Nephron progenitor cell (in vitro differentiated cells): ENCODE data around the gene SLC51A.

Source experiments
- DNase-seq: peaks from one replicate; pipeline ENCODE4 v3.0.0; 2021
- H3K27ac Mint-ChIP-seq: 2 replicates; pipeline ENCODE4 v1.8.0; 2021; ENCODE audit warnings: mild to moderate bottlenecking, moderate library complexity, mixed read lengths
- H3K27me3 Mint-ChIP-seq: 2 replicates; pipeline ENCODE4 v1.8.0; 2021; ENCODE audit warnings: mild to moderate bottlenecking, low read depth, mixed read lengths; ENCODE audit not compliant: poor library complexity
- H3K36me3 Mint-ChIP-seq: 2 replicates; pipeline ENCODE4 v1.8.0; 2021; ENCODE audit warnings: low read depth, mixed read lengths
- H3K4me1 Mint-ChIP-seq: 2 replicates; pipeline ENCODE4 v1.8.0; 2021; ENCODE audit warnings: mixed read lengths
- H3K4me3 Mint-ChIP-seq: 2 replicates; pipeline ENCODE4 v1.8.0; 2021; ENCODE audit warnings: mild to moderate bottlenecking, moderate library complexity, mixed read lengths
- H3K9me3 Mint-ChIP-seq: 2 replicates; pipeline ENCODE4 v1.8.0; 2021; ENCODE audit warnings: mild to moderate bottlenecking, moderate library complexity, mixed read lengths
- TF ChIP-seq, protein P1 (sequence below): fragments of 200-600 bp; sonication (generic); IDR thresholded peaks from 2 replicates; pipeline ENCODE4 v1.5.0; 2021; ENCODE audit warnings: antibody characterized with exemption

The SLC51A gene

DNA sequence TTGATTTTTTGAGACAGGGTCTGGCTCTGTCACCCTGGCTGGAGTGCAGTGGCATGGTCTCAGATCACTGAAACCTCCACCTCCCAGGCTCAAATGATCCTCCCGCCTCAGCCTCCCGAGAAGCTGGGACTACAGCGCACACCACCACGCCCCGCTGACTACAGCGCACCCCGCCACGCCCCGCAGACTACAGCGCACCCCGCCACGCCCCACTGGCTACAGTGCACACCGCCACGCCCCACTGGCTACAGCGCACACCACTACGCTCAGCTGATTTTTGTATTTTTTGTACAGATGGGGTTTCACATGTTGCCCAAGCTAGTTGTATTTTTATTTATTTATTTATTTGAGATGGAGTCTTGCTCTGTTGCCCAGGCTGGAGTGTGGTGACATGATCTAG is 35.6 kb downstream of the SLC51A start:
- H3K36me3 Mint-ChIP-seq: peaks cover 26% of the 10 kb centered on the region
- no peak overlapping the region for H3K27ac Mint-ChIP-seq
- no peaks in the 10 kb centered on the region for H3K4me1 Mint-ChIP-seq
- TF ChIP-seq, protein P1, sequence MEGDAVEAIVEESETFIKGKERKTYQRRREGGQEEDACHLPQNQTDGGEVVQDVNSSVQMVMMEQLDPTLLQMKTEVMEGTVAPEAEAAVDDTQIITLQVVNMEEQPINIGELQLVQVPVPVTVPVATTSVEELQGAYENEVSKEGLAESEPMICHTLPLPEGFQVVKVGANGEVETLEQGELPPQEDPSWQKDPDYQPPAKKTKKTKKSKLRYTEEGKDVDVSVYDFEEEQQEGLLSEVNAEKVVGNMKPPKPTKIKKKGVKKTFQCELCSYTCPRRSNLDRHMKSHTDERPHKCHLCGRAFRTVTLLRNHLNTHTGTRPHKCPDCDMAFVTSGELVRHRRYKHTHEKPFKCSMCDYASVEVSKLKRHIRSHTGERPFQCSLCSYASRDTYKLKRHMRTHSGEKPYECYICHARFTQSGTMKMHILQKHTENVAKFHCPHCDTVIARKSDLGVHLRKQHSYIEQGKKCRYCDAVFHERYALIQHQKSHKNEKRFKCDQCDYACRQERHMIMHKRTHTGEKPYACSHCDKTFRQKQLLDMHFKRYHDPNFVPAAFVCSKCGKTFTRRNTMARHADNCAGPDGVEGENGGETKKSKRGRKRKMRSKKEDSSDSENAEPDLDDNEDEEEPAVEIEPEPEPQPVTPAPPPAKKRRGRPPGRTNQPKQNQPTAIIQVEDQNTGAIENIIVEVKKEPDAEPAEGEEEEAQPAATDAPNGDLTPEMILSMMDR: no peak
- H3K27me3 Mint-ChIP-seq: no peaks in the 10 kb centered on the region
- H3K4me3 Mint-ChIP-seq: no peak overlapping the region
- no peaks in the 10 kb centered on the region for H3K9me3 Mint-ChIP-seq
- DNase-seq: no peak

DNA sequence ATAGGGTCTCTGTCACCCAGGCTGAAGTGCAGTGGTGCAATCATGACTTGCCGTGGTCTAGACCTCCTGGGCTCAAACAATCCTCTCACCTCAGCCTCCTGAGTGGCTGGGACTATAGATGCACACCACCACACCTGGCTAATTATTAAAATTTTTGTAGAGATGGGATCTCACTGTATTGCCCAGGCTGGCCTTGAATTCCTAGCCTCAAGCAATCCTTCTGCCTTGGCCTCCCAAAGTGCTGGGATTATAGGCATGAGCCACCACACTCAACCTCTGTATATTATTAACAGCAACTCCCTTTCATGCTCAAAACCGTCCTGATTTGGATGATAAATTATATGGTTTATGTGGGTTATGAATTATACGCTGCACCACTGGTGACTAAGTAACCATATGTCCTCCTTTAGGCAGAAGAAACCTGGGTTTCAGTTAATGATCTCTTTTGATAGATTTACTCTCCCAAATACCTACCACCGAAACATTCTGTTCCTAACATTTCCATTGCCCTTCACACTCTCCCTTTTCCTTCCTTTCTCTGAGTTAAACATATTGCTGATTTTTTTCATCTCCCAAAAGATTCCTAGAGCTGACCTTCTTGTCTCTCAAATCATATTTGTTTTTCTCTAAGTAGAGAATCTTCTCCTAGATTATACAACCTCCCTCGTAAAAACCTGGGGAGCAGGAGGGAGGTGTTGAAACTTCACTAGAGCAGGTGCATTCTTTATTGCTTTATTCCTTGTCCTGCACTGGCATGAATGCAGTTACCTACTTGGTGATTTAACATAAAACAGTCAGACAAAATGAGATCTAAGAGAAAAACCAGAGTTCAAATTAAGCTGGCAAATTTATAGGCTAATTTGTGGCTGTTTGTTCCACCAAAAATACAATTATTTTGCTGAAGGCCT is 38.3 kb downstream of the SLC51A start:
- no peaks in the 10 kb centered on the region for H3K9me3 Mint-ChIP-seq
- no peaks in the 10 kb centered on the region for H3K4me1 Mint-ChIP-seq
- no peaks in the 10 kb centered on the region for H3K27me3 Mint-ChIP-seq
- DNase-seq: no peak
- H3K4me3 Mint-ChIP-seq: no peak overlapping the region
- TF ChIP-seq, protein P1: no peak
- peaks cover 33% of the 10 kb centered on the region for H3K36me3 Mint-ChIP-seq
- H3K27ac Mint-ChIP-seq: no peak overlapping the region

DNA sequence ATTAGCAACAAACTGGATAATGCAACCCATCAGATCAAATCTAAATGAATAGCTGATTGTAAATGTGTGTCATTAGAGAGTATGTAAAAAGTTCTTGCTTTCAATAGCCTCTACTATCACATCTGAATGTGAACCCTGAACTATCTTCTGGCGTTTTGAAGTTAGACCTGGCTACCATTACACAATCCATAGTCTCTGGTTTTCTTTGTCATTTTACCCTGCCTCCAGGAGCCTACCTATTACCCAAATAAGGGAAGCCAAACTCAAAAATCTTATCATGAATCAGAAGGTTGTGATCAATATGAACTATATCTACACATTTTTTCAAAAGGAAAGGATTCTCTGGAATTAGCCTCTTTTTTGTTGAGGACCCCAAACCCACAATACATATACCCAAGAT is 39.4 kb downstream of the SLC51A start:
- H3K4me1 Mint-ChIP-seq: no peaks in the 10 kb centered on the region
- H3K4me3 Mint-ChIP-seq: no peak overlapping the region

DNA sequence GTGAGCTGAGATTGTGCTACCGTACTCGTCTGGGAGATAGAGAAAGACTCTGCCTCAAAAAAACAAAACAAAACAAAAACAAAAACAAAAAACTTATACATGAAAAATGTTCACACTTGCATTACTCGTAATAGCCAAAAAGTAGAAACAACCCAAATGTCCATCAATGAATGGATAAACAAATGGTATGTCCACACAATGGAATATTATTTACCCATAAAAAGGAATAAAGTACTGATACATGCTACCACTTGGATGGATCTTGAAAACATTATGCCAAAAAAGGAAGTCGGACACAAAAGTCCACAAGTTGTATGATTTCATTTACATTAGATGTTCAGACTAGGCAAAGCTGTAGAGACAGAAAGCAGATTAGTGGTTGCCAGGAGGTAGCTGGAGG is 44.5 kb downstream of the SLC51A start:
- Mint-ChIP-seq H3K9me3 (peaks cover 4% of the 10 kb centered on the region), H3K27me3 (peaks cover 4% of the 10 kb centered on the region), H3K27ac (no peak overlapping the region), H3K4me1 (no peaks in the 10 kb centered on the region), H3K36me3 (peaks cover 66% of the 10 kb centered on the region), H3K4me3 (no peak overlapping the region)
- DNase-seq: no peak
- TF ChIP-seq, protein P1: no peak

More for the DNA sequence above, 39.4 kb downstream of the SLC51A start:
- TF ChIP-seq, protein P1: no peak
- H3K27me3 Mint-ChIP-seq: no peaks in the 10 kb centered on the region
- no peak for DNase-seq
- H3K27ac Mint-ChIP-seq: no peak overlapping the region
- peaks cover under 1% of the 10 kb centered on the region for H3K9me3 Mint-ChIP-seq
- peaks cover 36% of the 10 kb centered on the region for H3K36me3 Mint-ChIP-seq

DNA sequence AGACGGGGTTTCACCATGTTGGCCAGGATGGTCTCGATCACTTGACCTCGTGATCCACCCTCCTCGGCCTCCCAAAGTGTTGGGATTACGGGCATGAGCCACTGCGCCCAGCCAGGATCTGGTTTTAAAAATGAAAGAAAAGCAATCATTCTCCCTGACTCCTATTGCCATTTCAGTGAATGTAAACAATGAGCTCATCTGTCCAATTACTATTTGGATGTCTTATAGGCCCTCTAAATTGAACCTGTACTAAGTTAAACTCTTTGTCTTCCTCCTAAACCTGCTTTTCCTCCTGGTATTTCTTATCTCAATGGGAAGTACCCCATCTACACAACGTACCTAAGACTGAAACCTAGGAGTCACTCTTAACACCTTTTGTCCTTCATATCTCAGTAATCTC is 47.5 kb downstream of the SLC51A start:
- TF ChIP-seq, protein P1: no peak
- Mint-ChIP-seq H3K36me3 (peaks cover 69% of the 10 kb centered on the region), H3K4me3 (no peak overlapping the region), H3K27ac (no peak overlapping the region), H3K9me3 (peaks cover 4% of the 10 kb centered on the region), H3K4me1 (no peaks in the 10 kb centered on the region), H3K27me3 (peaks cover 4% of the 10 kb centered on the region)
- DNase-seq: no peak
